Measurements from ENCODE around the gene XDH. TPM values are rescaled to one million over a fixed set of nuclear protein-coding genes. Genes with fewer than 3 reads are reported as not detected.

Gene XDH
- total RNA-seq, 4 donors from 2014 or later: under 0.01 TPM; not detected in 3

DNA sequence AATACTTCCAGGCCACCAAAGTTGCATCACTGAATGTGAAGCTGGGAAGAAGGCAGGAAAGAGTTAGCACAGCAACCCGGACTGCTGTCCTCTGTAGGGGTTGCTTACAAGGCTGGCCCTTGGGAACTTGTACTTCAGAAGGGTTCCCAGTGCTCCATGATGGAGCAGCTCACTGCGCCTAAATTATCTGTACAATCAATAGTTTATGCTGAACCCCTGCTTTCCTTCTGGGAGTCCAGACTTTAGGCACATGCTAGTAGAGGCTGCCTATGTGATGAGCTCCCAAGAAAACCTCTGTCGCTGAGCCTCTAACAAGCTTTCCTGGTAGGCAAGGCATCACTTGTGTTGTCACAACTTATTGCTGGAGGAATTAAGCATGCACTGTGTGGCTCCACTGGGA, 34.3 kb downstream of the XDH start:
- no peak overlapping the region for H3K27ac ChIP-seq
- no peaks in the 10 kb centered on the region for H3K4me1 ChIP-seq
- WGBS, 2 donors: 85 to 90% methylated on average over 3 of the region's 3 CpGs
- no peak overlapping the region for H3K4me3 ChIP-seq
- H3K36me3 ChIP-seq: no peaks in the 10 kb centered on the region
- H3K27me3 ChIP-seq: no peaks in the 10 kb centered on the region
- TF ChIP-seq, protein P1, sequence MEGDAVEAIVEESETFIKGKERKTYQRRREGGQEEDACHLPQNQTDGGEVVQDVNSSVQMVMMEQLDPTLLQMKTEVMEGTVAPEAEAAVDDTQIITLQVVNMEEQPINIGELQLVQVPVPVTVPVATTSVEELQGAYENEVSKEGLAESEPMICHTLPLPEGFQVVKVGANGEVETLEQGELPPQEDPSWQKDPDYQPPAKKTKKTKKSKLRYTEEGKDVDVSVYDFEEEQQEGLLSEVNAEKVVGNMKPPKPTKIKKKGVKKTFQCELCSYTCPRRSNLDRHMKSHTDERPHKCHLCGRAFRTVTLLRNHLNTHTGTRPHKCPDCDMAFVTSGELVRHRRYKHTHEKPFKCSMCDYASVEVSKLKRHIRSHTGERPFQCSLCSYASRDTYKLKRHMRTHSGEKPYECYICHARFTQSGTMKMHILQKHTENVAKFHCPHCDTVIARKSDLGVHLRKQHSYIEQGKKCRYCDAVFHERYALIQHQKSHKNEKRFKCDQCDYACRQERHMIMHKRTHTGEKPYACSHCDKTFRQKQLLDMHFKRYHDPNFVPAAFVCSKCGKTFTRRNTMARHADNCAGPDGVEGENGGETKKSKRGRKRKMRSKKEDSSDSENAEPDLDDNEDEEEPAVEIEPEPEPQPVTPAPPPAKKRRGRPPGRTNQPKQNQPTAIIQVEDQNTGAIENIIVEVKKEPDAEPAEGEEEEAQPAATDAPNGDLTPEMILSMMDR (IDR thresholded peaks at IDR 0.05): no peak
- no peak for TF ChIP-seq POLR2A (IDR thresholded peaks at IDR 0.05)
- H3K9me3 ChIP-seq: peaks cover 0 to 3% (median 0%) of the 10 kb centered on the region in 4 donors
- DNase-seq (ENCODE audit: low spot score in 2 of 2): no peak

DNA sequence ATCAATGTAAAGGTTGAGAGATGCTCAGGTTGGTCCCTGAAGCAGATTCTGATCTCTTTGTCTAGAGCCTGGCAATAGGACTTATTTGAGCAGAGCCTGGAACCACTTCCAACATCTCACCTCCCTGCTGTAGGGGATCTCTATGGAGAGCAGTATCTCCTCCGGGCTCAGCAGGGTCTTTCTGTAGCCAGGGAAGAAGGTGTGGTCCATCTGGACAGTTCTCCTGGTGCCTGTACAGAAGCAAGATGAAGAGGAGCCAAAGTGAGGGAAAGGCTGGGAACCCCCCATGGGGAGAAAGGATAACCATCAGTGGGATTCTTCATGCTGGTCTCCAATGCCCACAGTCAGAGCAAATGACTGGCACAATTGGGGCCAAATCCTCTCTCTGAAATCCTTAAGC, 34.8 kb downstream of the XDH start:
- H3K27me3 ChIP-seq: no peaks in the 10 kb centered on the region
- TF ChIP-seq POLR2A (IDR thresholded peaks at IDR 0.05): no peak
- no peak for TF ChIP-seq EP300 (IDR thresholded peaks at IDR 0.05)
- TF ChIP-seq, protein P1 (IDR thresholded peaks at IDR 0.05): no peak
- H3K9me3 ChIP-seq: peaks cover 0 to 3% (median 0%) of the 10 kb centered on the region in 4 donors
- no peaks in the 10 kb centered on the region for H3K4me1 ChIP-seq
- H3K27ac ChIP-seq: no peak overlapping the region
- H3K36me3 ChIP-seq: no peaks in the 10 kb centered on the region
- H3K4me3 ChIP-seq: no peak overlapping the region
- DNase-seq (ENCODE audit: low spot score in 2 of 2): no peak
- WGBS, 2 donors: 92 to 100% methylated on average over 1 of the region's 1 CpG

- no peaks in the 10 kb centered on the region for H3K36me3 ChIP-seq
- peaks cover 0 to 3% (median 0%) of the 10 kb centered on the region in 4 donors for H3K9me3 ChIP-seq
- H3K4me3 ChIP-seq: no peak overlapping the region
- no peaks in the 10 kb centered on the region for H3K27me3 ChIP-seq
- no peaks in the 10 kb centered on the region for H3K4me1 ChIP-seq
- WGBS, 2 donors: 82 to 84% methylated on average over 6 of the region's 6 CpGs
- DNase-seq (ENCODE audit: low spot score in 2 of 2): no peak
- TF ChIP-seq POLR2A (IDR thresholded peaks at IDR 0.05): no peak
- TF ChIP-seq, protein P1 (IDR thresholded peaks at IDR 0.05): no peak
- TF ChIP-seq EP300 (IDR thresholded peaks at IDR 0.05): no peak
- H3K27ac ChIP-seq: no peak overlapping the region
Measured at GRCh38 chr2:31378791-31379501, 35.6 kb downstream of the XDH start.

DNA sequence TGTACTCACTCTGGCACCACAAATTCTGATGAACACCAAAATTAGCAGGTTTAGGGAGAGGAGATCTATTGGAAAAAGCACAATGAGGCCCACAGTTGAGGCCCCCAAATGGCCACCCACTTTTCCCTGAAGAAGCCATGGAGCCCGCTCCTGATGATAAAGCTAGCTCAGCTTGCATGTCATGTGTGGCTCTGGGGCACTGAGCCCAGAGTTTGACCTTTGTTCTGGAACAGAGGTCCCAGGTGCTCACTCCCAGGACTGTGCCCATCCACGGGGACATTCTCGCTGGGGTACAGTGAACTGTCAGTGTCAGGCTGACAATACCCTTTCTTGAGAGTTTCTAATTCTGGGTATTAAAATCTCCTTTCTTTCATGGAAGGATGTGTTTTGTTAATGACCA, 36.2 kb downstream of the XDH start:
- 89 to 97% methylated on average over 3 of the region's 3 CpGs for WGBS, 2 donors
- H3K27me3 ChIP-seq: no peaks in the 10 kb centered on the region
- H3K27ac ChIP-seq: no peak overlapping the region
- no peak for DNase-seq (ENCODE audit: low spot score in 2 of 2)
- H3K4me3 ChIP-seq: no peak overlapping the region
- TF ChIP-seq, protein P1 (IDR thresholded peaks at IDR 0.05): no peak
- no peak for TF ChIP-seq EP300 (IDR thresholded peaks at IDR 0.05)
- no peaks in the 10 kb centered on the region for H3K36me3 ChIP-seq
- H3K9me3 ChIP-seq: peaks cover 0 to 3% (median 0%) of the 10 kb centered on the region in 4 donors
- no peaks in the 10 kb centered on the region for H3K4me1 ChIP-seq

DNA sequence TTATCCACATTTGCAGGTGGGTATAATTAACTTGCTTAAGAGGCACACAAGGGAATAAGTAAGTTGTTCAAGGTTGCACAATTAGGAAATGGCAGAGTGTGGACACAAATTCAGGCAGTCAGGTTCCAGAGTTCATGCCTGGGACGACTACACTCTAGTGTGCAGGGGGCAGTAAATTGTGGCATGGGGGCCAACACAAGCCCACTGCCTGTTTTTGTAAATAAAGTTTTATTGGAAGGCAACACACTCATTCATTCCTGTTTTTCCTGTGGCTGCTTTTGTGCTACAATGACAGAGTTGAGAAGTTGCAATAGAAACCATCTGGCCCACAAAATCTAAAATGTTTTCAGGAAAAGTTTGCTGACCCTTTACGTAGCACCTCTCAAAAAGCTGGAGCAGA, 41.4 kb downstream of the XDH start:
- TF ChIP-seq, protein P1 (IDR thresholded peaks at IDR 0.05): no peak
- no peak overlapping the region for H3K27ac ChIP-seq
- 55 to 63% methylated on average over 2 of the region's 2 CpGs for WGBS, 2 donors

More for the DNA sequence above, 41.4 kb downstream of the XDH start:
- Histone ChIP-seq H3K4me3 (no peak overlapping the region), H3K9me3 (no peaks in the 10 kb centered on the region), H3K27me3 (no peaks in the 10 kb centered on the region), H3K4me1 (no peaks in the 10 kb centered on the region), H3K36me3 (no peaks in the 10 kb centered on the region)
- DNase-seq (ENCODE audit: low spot score in 2 of 2): no peak
